Measurements from ENCODE around the gene ABCC8. TPM values are rescaled to one million over a fixed set of nuclear protein-coding genes. Genes with fewer than 3 reads are reported as not detected.

The ABCC8 gene
- total RNA-seq, 1 donor = 0.27 TPM

- no peak for DNase-seq (ENCODE audit: low read depth in 2 of 3, low spot score in 2 of 3)
Observed at GRCh38 chr11:17389957-17390649, 86.5 kb downstream of the ABCC8 start.

- peak; percentile 68 to 76 (median 74) for DNase-seq (ENCODE audit: low read depth in 2 of 3, low spot score in 2 of 3)
Observed at GRCh38 chr11:17389211-17389956, 87.3 kb downstream of the ABCC8 start.

GRCh38 chr11:17388609-17389210, 87.9 kb downstream of the ABCC8 start, which contains the start of gene KCNJ11:
KCNJ11 (minus strand) TSS chr11:17388659; CDS start chr11:17388091, 568 bp downstream.
- DNase-seq (ENCODE audit: low read depth in 2 of 3, low spot score in 2 of 3) = no peak

GRCh38 chr11:17387811-17388210, 88.8 kb downstream of the ABCC8 start:
- no peak for DNase-seq (ENCODE audit: low read depth in 2 of 3, low spot score in 2 of 3)

GRCh38 chr11:17387254-17387653, 89.4 kb downstream of the ABCC8 start:
- no peak for DNase-seq (ENCODE audit: low read depth in 2 of 3, low spot score in 2 of 3)

DNA sequence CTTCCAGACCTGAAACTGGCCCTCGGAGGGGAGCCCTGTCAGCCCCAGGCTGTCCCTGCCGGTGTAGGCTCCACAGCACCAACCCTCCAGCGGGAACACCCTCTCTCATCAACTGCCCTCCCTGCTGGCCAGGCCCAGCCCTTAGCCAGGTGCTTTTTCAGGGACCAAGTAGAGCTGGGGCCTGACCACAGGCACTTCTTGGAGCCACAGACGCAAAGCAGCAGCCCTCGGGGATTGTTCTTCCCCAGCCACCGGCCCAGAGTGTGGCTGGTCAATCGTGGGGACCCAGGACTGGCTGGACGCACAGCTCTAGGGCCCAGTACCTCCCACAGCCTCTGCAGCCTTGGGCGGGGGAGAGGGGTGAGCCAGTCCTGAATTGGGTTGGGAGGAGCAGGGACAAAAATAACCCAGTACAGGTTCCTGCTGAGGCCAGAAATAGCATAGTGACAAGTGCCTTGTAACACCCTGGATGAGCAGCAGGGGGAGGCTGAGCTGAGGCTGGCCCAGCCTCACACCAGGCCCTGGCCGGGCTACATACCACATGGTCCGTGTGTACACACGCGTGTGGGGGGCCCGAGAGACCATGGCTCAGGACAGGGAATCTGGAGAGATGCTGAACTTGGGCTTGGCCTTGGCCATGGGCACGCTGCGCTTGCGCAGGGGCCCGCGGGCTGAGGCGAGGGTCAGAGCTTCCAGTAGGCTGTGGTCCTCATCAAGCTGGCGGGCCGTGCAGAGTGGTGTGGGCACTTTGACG, 90.1 kb downstream of the ABCC8 start:
- DNase-seq (ENCODE audit: low read depth in 2 of 3, low spot score in 2 of 3) = peak in 2 of 3 donors; percentile 38 to 63

DNA sequence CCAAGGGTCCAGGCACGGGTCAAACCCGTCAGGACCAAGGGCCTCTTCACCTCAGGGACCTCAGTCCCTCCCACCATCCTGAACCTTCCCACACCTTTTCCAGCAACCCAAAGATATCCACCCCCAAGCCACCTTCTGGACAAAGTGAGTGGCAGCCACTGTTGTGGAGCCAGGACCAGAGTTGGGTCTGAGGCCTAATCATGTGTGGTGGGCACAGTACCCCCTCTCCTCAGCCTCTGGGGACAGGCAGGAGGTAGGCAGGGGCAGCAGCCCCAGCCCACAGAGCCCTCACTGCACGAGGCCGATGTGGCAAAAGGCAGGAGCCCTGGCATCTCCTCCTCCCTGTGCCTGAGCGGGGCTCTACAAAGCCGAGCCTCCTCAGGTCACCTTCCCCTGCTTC, 90.7 kb downstream of the ABCC8 start:
- DNase-seq (ENCODE audit: low read depth in 2 of 3, low spot score in 2 of 3) = no peak

DNA sequence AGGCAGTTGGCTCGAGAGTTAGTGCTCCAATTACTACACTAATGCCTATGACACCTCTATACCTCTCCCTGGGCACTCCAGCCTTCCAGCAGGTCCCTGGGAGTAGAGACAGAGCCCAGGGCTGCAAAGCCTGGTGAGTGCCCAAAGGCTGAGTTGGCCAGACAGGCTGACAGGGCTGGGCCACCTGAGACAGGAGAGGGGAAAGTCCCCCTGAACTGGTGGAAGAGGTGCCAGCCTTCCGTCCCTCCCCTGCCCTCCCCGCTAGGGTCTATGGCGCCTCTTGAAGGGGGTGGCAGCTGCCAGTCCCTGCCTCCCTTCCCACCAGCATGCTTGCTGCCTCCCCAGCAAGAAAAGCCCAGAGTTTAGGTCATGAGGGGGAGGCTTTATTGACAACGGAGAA, 91.2 kb downstream of the ABCC8 start:
- DNase-seq (ENCODE audit: low read depth in 2 of 3, low spot score in 2 of 3) = no peak

GRCh38 chr11:17384002-17384511, 92.6 kb downstream of the ABCC8 start:
- DNase-seq (ENCODE audit: low read depth in 2 of 3, low spot score in 2 of 3) = peak; percentile 70 to 88 (median 81)

GRCh38 chr11:17383461-17383860, 93.2 kb downstream of the ABCC8 start:
- DNase-seq (ENCODE audit: low read depth in 2 of 3, low spot score in 2 of 3) = peak in 1 of 3 donors; percentile 12

DNA sequence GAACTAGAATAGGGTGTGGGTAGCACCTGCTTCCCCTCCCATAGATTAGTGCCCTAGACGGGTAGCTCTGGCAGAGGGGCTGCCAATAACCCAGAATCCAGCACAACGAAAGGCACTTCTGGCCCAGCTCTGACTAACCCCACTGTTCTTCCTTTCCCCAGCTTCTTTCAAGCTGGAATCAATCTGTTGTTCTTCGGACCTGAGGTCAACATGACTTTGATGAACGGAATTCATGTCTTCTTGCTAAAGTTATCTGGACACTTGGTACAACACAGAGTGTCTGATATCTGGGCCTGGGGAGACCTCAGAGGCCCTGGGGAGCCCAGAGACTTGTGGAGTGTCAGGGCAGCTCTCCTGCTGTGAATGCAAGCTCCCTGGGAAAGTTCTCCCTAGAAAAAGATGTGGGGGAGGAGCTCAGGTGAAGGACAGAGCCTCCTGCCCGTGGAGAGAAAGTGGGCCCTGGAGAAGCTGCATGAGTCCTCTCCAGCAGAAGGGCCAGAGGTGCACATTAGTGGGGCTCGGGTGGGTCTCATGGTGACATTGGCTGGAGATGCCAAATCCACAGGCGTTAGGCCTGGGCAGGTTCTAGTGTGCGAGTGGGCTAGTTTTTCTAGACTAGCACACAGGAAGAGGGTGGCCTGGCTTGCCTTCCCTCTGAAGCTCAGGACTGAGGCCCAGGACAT, 94.5 kb downstream of the ABCC8 start:
- DNase-seq (ENCODE audit: low read depth in 2 of 3, low spot score in 2 of 3) = no peak

DNA sequence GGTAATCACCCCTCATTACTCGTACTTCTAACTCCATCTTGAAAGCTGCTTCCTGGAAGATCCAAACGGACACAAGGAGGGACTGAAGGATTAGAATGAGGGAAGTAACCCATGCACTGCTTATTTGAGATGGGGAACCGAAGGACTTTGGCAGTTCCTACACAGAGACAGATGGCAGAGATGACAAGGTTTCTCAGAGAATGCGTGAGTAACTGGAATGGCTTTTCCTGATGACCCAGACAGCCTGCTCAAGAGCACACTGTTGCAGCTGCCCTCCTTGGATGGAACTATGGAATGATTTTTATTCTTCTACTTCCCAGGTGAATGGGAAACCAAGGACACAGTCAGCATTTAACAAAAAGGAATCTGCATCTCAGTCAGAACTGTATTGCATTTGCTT, 95.5 kb downstream of the ABCC8 start:
- no peak for DNase-seq (ENCODE audit: low read depth in 2 of 3, low spot score in 2 of 3)

- no peak for DNase-seq (ENCODE audit: low read depth in 2 of 3, low spot score in 2 of 3)
Observed at GRCh38 chr11:17379383-17380180, 97.1 kb downstream of the ABCC8 start.

DNA sequence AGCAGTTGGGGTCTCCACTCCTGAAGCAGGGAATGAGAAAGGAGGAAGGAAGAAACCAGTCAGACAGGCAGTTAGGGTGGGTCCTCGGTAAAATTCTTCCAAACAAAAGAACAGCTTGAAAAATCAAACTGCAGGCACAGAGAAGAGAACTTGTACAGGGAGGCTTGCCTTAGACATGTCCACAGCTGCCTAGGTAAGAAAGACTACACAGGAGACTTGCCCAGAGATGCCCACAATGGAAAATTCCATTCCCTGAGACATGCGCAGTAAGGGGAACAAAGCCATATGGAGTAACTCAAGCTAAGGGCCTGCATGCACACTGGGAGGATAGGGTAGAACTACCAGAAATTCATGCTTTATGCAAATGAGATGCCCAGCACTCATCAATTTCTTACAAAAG, 98.0 kb downstream of the ABCC8 start:
- DNase-seq (ENCODE audit: low read depth in 2 of 3, low spot score in 2 of 3) = no peak

DNA sequence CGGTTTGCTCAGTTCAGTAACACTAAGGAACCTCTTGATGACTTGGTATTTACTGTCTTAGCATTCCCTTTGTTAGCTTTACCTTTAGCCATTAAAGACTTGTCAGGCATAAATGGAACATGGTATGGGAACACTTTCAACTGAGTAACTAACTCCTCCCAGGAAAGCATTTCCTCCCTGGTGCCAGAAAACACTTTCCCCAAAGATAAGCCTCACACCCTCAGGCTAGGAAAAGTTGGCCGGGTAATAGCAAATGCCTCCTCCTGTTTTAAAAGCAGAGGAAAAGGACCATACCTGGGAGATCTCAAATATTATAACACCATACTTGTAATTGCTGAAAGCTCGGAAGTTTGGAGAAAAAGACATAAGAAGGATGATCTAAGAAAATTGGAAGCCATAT, 100.2 kb downstream of the ABCC8 start:
- DNase-seq (ENCODE audit: low read depth in 2 of 3, low spot score in 2 of 3) = no peak

GRCh38 chr11:17375547-17375946, 101.1 kb downstream of the ABCC8 start:
- DNase-seq (ENCODE audit: low read depth in 2 of 3, low spot score in 2 of 3) = no peak

DNA sequence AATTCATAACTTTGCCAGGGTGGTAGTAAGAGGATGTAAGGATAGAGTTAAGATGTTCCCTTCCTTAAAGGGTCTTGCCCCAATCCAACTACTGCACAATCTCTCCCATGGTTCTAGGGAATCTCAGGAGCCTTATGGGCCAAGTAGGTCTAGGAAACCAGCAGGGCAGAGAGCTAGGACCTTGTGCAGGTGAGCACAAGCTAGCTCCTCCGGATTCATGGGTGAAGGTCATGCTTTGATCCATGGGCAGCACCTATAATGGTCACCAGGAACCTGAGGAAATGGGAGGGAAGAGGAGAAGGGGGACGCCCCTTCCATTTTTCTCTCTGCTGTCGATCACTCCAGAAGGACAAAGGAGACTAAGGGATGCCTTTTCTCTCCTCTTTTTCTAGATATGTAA, 105.0 kb downstream of the ABCC8 start:
- DNase-seq (ENCODE audit: low read depth in 2 of 3, low spot score in 2 of 3) = peak in 1 of 3 donors; percentile 43

DNA sequence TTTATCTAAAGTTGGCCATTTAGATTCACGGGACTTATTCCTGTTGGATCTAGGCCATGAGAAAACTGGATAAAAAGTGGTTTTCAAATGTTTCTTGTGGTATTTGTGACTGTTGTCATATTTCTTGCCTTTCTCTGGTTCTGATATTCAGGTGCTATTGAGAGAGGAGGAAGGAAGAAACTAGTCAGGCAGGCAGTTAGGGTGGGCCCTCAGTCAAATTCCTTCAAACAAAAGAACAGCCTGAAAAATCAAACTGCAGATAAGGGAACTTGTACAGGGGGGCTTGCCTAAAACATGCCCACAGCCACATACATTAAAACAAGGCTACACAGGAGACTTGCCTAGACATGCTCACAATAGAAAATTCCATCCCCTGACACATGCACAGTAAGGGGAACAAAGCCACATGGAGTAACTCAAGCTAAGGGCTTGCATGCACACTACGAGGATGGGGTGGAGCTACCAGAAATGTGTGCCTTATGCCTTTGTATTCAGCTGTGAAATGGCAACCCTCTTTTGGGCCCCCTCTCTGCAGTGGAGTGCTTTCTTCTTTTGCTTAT, 106.9 kb downstream of the ABCC8 start:
- DNase-seq (ENCODE audit: low read depth in 2 of 3, low spot score in 2 of 3) = no peak

DNA sequence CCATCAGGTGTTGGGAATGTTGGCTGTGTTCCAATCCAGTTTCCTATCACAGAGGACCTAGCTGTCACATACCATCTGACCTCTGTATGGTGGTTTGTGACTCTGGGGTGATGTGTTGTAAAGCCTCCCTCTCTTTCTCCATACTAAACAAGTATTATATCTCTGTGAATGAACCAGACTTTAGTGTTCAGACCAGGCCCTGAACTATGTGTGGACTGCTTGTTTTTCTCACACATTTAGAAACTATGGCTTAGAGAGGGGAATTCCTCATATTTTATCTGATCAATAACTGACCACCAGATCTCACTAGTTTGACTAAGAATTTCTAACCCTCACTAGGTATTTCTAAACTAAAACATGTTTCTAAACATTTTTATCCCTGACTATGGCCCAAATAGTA, 107.6 kb downstream of the ABCC8 start:
- no peak for DNase-seq (ENCODE audit: low read depth in 2 of 3, low spot score in 2 of 3)
